ENCODE data around the gene CNTLN.

CNTLN gene

GRCh38 chr9:17551023-17551422 is 416.2 kb downstream of the CNTLN start:
- Mint-ChIP-seq H3K4me3 (no peak overlapping the region), H3K27me3 (no peaks in the 10 kb centered on the region), H3K27ac (no peak overlapping the region), H3K36me3 (peaks cover 1% of the 10 kb centered on the region), H3K9me3 (peaks cover 9% of the 10 kb centered on the region), H3K4me1 (peaks cover 2% of the 10 kb centered on the region)
- no peak for ATAC-seq (ENCODE audit: low read depth)
- DNase-seq (ENCODE audit: low spot score in 2 of 2): no peak

All from memory B cell (primary cell).